Measurements from ENCODE around the gene ZFYVE1.
"Not testable (repeated sequence)": the region's sequence is repeated elsewhere in the genome, so short reads cannot be mapped to it uniquely, and the experiment has no call there.

The ZFYVE1 gene

DNA sequence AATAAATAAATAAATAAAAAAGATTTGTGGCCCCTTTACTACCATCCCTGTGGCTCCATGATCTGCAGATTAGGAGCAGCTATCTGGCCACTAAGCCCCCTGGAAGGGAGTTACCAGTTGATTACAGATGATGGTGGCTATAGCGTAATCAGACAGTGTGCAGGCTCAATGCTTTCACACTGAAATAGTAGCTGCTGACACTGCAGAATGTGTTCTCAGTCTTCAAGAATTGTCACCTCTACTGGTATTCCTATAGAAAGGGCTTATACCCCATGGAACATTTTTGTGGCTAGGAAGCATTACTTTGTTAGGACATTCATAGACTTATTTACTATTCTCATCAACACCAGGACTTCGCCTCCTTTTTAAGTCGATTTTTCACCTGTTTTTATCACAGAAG, 69.7 kb downstream of the ZFYVE1 start:
- DNase-seq: no peak

DNA sequence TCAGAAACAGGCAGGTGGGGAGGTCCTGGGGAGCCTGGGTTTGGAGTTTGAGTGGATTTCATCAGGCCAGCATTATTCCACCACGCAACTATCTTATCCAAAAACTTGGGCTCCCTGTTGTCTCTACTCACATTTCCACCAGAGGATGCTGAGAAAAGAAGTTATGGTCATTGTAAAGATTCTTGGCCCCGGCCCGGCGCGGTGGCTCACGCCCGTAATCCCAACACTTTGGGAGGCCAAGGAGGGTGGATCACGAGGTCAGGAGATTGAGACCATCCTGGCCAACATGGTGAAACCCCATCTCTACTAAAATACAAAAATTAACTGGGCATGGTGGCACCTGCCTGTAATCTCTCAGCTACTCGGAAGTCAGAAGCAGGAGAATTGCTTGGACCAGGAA, 70.2 kb downstream of the ZFYVE1 start:
- DNase-seq: not testable (repeated sequence)

GRCh38 chr14:72952171-72952570, 74.7 kb downstream of the ZFYVE1 start:
- no peak for DNase-seq

DNA sequence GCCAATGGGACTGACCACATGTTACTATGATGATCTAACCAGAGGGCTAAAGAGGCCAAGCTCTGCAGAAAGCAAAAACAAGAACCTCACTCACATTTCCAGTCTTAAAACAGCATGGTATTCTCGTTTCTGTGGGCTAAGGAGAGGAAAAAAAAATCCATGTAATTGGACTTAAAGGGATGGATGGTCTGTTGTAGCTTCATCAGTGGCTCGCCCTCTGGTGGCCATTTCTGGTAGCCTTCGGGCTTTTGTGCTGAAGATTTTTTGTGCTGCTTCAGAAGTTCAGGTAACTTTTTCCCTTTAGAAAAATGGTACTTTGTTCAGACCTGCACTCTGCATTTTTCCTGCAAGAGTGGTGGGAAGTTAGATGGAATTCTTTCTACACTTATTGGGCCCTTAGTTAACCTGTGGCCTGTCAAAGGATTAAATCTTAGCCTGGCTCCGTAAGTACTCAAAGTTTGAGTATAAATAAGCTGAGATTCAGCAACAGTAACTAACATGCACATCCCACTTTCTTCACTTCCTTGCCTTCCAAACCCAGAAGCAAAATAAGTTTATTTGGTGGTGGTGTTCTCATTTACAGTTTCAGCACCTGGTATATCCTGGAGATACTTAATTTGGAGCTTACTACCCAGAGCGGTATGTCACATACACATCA, 78.3 kb downstream of the ZFYVE1 start:
- peak; percentile 67 for DNase-seq

DNA sequence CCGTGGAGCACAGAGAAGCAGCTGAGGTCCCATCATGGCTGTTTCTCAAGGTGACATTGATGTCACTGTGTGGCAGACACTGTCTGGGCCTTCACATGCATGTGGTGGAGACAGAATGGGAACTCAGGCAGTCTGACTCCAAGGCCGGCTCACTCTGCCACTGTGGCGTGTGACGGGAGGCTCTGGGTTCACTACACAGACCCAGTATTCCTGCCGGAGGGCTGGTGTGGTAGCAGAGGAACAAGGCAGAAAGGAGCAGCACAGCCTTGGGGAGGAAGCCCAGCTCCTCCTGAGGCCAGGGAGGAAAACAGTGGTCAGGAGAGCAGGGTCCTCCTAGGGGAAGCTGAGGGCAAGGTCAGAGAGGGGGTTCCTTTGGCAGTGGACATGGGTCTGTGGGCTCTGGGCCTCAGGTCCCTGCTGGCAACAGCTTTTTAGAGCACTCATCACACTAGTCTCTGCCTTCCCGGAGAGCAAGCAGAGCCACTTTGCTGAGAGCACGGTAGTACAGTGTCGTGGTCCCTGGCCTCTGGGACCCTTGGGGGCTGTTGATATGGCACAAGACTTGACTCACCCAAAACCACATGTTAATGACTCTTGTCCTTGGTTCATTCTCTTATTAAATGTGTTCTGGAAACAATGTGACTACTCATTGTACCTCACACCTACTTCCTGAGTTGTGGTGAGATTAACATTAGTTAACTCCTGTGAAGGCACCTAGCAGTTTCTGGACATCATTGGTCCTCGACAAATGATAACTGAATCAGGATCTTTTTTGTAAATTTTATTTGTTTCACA, 79.3 kb downstream of the ZFYVE1 start:
- no peak for DNase-seq

DNA sequence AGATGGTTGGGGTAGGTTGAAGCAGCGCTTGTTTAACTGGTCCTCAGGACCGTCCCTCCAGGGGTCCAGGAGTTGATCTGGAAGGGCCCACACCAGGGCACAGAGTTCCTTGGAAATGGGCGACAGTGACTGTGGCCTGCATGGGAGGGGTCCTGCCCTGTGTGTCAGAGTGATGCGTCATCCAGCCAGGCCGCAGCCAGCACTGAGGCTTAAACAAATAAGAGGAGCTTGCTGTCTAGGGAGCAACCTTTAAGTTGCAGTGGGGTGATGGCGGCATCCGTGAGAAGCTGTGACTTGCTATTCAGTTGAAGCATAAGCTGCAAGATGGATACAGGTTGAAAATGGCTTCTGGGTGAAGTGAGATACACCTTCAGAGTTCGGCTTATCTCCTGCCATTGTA, 80.4 kb downstream of the ZFYVE1 start:
- no peak for DNase-seq

- DNase-seq: no peak
Observed at GRCh38 chr14:72945356-72946027, 81.4 kb downstream of the ZFYVE1 start.

GRCh38 chr14:72943876-72944430, 83.0 kb downstream of the ZFYVE1 start:
- DNase-seq: no peak

- no peak for DNase-seq
Observed at GRCh38 chr14:72942934-72943333, 84.0 kb downstream of the ZFYVE1 start.

DNA sequence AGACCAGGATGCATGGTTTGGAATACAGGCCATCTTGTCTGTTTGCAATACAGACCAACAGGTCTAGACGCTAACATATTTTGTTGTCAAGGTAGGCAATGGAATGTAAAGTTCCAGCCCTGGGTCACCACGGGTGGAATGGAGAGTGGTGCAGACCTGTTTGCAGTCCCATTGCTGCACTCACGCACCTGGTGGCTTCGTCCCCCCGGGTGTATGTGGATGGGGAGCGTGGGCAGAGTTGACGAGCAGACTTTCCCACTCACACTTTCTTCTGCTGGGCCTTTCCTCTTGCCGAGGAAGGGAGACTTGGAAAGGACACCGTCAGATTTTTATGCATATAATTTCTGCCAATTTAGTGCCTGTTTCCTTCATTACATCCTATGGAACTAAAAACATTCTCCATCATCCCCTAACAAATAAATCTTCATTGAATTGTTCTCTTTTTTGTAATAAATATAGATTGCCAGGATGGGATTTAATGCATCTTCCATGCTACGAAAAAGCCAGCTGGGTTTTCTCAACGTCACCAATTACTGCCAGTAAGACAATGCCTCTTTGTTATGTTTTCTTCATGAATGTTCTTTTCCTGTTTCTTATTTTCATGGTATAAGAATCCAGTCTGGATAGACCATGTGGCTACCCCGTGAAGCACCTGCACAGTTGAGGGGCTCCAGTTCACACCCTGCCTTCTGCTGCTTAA, 85.5 kb downstream of the ZFYVE1 start:
- no peak for DNase-seq

GRCh38 chr14:72939630-72940029, 87.3 kb downstream of the ZFYVE1 start:
- DNase-seq: no peak

- no peak for DNase-seq
Observed at GRCh38 chr14:72932893-72933292, 94.0 kb downstream of the ZFYVE1 start.

DNA sequence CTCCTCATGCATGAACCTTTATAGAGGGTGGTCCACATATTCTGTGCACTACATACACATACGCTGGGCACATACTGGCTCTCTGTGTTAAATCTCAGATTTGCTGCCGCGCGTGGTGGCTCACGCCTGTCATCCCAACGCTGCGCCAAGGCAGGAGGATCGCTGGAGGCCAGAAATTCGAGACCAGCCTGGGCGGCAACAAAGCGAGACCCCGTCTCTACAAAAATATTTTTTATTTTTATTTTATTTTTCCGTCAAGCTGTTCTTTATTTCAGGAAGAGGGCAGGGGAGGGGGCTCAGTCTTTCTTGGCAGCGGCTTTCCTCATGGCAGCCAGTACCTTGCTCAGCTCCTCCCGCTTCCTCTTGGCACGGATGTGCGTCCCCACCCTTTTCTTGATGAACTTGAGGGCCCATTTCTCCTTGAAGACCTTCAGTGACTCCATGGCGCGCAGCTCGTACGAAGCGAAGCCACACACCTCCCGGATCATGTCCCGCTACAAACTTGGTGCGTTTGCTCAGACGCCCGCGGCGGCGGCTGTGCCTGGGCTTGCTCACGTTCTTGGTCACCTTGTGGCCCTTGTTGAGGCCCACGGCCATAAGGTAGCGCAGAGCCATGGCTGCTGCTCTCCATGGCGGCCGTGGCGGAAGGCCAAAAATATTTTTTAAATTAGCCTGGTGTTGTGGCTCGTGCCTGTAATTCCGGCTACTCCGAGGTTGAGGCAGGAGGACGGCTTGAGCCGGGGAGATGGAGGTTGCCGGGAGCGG, 97.4 kb downstream of the ZFYVE1 start:
- DNase-seq: no peak

- DNase-seq: no peak
Observed at GRCh38 chr14:72928872-72929271, 98.0 kb downstream of the ZFYVE1 start.

DNA sequence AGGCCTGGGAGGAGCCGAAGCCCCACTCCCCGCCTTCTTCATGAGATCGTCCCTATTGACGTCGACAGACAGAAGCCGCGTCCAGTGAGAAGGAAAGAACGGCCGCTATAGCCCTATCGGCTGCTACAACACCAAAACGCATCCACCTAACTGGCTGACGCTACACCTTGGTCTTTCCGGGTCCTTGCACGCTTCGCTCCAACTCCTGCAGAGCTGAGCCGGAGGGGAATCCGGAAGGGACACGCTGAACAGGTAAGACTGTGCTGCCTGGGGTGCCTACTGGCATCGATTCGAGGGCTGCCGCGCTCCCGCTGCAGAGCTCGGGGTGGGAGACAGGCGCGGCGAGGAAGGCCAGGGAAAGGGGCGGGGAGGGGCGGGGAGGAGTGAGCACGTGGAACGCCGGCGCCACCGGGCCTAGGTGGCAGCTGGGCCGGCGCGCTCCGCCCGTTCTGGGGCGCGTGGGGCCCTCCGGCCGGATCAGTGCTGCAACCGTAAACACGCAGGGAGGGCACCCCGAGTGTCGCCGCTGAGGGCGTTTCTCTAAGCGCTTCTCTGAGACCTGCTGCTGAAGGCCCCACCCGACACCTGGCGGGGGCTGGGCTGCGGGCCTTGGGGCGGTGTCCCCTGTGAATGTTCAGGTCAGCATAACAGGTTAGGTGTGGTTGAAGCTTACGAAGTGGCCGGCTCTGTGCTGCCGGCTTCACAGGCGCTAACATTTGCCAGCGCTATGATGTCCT, 100.4 kb downstream of the ZFYVE1 start, which contains the start of gene DCAF4:
Gene DCAF4, plus strand, starts transcription at position 173 of the 737 bp plus-strand sequence. CDS start 11,515 bp downstream, outside the sequence.
- peak; percentile 90 for DNase-seq

GRCh38 chr14:72925815-72926291, 101.1 kb downstream of the ZFYVE1 start:
- DNase-seq: no peak

- no peak for DNase-seq
Observed at GRCh38 chr14:72925171-72925759, 101.6 kb downstream of the ZFYVE1 start.

- no peak for DNase-seq
Observed at GRCh38 chr14:72924337-72924736, 102.6 kb downstream of the ZFYVE1 start.

GRCh38 chr14:72921396-72921795, 105.5 kb downstream of the ZFYVE1 start:
- DNase-seq: no peak

DNA sequence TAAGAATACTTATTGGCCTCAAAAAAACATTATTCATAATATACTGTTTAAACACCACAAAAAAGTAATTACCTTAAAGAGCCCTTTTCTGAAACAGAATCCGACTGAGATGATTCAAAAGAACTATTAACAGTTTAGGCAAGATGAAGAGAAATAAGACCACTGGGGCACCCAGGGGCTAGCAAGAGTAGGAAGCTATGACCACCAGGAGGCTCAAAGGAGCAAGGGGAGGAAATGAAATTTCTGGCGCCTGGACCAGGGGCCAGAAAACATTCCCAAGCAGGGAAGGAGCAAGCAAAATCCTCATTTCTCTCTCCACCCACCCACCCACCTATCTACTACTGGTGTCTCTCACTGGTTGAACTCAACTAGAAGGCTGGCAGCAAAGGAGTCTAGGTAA, 106.9 kb downstream of the ZFYVE1 start:
- no peak for DNase-seq

Measured in activated T-cell treated with anti-CD3 and anti-CD28 coated beads, Interleukin-2, amount 50 U/mL, for 1 hour (primary cell).